ENCODE results near the gene C3. TPM values are rescaled to one million over a fixed set of nuclear protein-coding genes. Genes with fewer than 3 reads are reported as not detected.

C3 gene
- total and polyA plus RNA-seq, 2 of the 13 experiments (the other 11 are each of a cell fraction or from before 2014, with no cell fraction given), result 1,455 to 6,272 TPM

- TF ChIP-seq STAT6 (CRISPR knock-in tag; IDR thresholded peaks at IDR 0.05; ENCODE audit: borderline replicate concordance) (no peak), NR2F1 (CRISPR knock-in tag; IDR thresholded peaks at IDR 0.05) (peak; percentile 50 to 57), ZNF18 (CRISPR knock-in tag; IDR thresholded peaks at IDR 0.05; ENCODE audit: insufficient replicate concordance) (no peak), DDIT3 (CRISPR knock-in tag; IDR thresholded peaks at IDR 0.05) (no peak), RBFOX2 (IDR thresholded peaks at IDR 0.05; ENCODE audit: low read depth, low read length) (peak; percentile 49; the same call in 1 of the 2 replicates), SAP130 (CRISPR knock-in tag; IDR thresholded peaks at IDR 0.05; ENCODE audit: low read depth) (peak; percentile 70), NFYB (CRISPR knock-in tag; IDR thresholded peaks at IDR 0.05) (no peak), ZNF879 (CRISPR knock-in tag; IDR thresholded peaks at IDR 0.05) (no peak), ZNF776 (CRISPR knock-in tag; IDR thresholded peaks at IDR 0.05) (no peak), TEAD2 (CRISPR knock-in tag; IDR thresholded peaks at IDR 0.05) (no peak), ZNF598 (CRISPR knock-in tag; IDR thresholded peaks at IDR 0.05; ENCODE audit: borderline replicate concordance) (peak; percentile 61; the same call in 1 of the 2 replicates), ZNF574 (CRISPR knock-in tag; IDR thresholded peaks at IDR 0.05) (peak; percentile 36), CREB1 (IDR thresholded peaks at IDR 0.05) (no peak), CREB1 (CRISPR knock-in tag; IDR thresholded peaks at IDR 0.05) (0 out of 2 replicates have a peak, but pooled peaks have one; percentile 10), ZNF609 (CRISPR knock-in tag; IDR thresholded peaks at IDR 0.05; ENCODE audit: borderline replicate concordance) (peak; percentile 34; the same call in 1 of the 2 replicates), NCOR1 (IDR thresholded peaks at IDR 0.05; ENCODE audit: borderline replicate concordance, low read length) (peak; percentile 50; the same call in 1 of the 2 replicates)
Observed at GRCh38 chr19:6725513-6726231, 5.2 kb upstream of the C3 start (continued).
